Lung (tissue), 12 donors: ENCODE measurements around the gene LDLRAD4. TPM values are rescaled to one million over a fixed set of nuclear protein-coding genes. Genes with fewer than 3 reads are reported as not detected.

Source experiments
- ATAC-seq: fragments of 200-7000 bp; cut with Tn5 transposase; one replicate; pipeline ENCODE4 v1.9.1; 2020; ENCODE audit warnings: moderate number of reproducible peaks; ENCODE audit not compliant: insufficient read depth, low FRiP score
- DNase-seq, 3 donors: peaks; one replicate each; pipeline ENCODE4 v3.0.0-alpha.2; 2013 to 2017
- H3K27ac ChIP-seq, 2 donors: one replicate each; pipeline ENCODE4 v1.5.1; 2013; ENCODE audit warnings: mild to moderate bottlenecking in 2 of 2, moderate library complexity in 2 of 2, control low read depth in 1 of 2, inconsistent platforms in 1 of 2, low read depth in 1 of 2, low read length in 1 of 2
- H3K27me3 ChIP-seq, 3 donors: one replicate each; pipeline ENCODE4 v1.5.1; 2013; ENCODE audit warnings: low read length in 2 of 3; ENCODE audit not compliant: control insufficient read depth in 3 of 3, insufficient read depth in 3 of 3
- H3K36me3 ChIP-seq, 4 donors: one replicate each; pipeline ENCODE4 v1.5.1; 2013; ENCODE audit warnings: low read length in 4 of 4, mild to moderate bottlenecking in 1 of 4, moderate library complexity in 1 of 4; ENCODE audit not compliant: control insufficient read depth in 4 of 4, insufficient read depth in 4 of 4
- H3K4me1 ChIP-seq, 5 donors: one replicate each; pipeline ENCODE4 v1.5.1; 2013; ENCODE audit warnings: low read length in 5 of 5, mild to moderate bottlenecking in 2 of 5, moderate library complexity in 1 of 5; ENCODE audit not compliant: control insufficient read depth in 5 of 5, insufficient read depth in 5 of 5
- H3K4me3 ChIP-seq: one replicate; pipeline ENCODE4 v1.5.1; 2013; ENCODE audit warnings: mild to moderate bottlenecking, control low read depth, moderate library complexity
- H3K9ac ChIP-seq, 2 donors: one replicate each; pipeline ENCODE4 v1.5.1; 2013; ENCODE audit warnings: low read length in 2 of 2, control low read depth in 1 of 2; ENCODE audit not compliant: insufficient read depth in 1 of 2
- H3K9me3 ChIP-seq, 4 donors: one replicate each; pipeline ENCODE4 v1.5.1; 2013; ENCODE audit warnings: low read length in 3 of 4, mild to moderate bottlenecking in 1 of 4, moderate library complexity in 1 of 4; ENCODE audit not compliant: control insufficient read depth in 4 of 4, insufficient read depth in 3 of 4
- CTCF ChIP-seq: IDR thresholded peaks from 2 replicates; pipeline ENCODE4 v1.5.1; 2012; ENCODE audit warnings: mild to moderate bottlenecking; ENCODE audit errors: control extremely low read depth, extremely low read depth
- WGBS, 2 donors: extraction: QIAGEN DNeasy Blood & Tissue Kit; methylation state at CpG; one replicate each; pipeline ENCODE4 v1.1.7; 2013; 5-methylcytosine and 5-hydroxymethylcytosine counted together
- polyA plus RNA-seq, 2 donors: library from polyadenylated mRNA; stranded (reverse); fragments of 200-250 nt; gene quantifications; one replicate each; pipeline ENCODE4 v1.2.1, GENCODE V29; 2013
- total RNA-seq, 2 donors: library from RNA; depleted of rRNA in 1 of 2; stranded (reverse); fragments of >200 nt in 1 of 2; gene quantifications; one replicate each; pipeline ENCODE4 v1.2.1, GENCODE V29; 2014 to 2021
- donor health status: control.
- donor health status: control.
- donor health status: Bipolar disorder and iron deficiency.
- donor health status: healthy.
- donor health status: DM: yes; HTN: yes; CAD: no.

LDLRAD4 gene
- total and polyA plus RNA-seq, 4 donors, result 3.2 to 62.4 (median 19.9) TPM

GRCh38 chr18:13574761-13575160 lies 356.2 kb downstream of the LDLRAD4 start:
- no peaks in the 10 kb centered on the region for H3K36me3 ChIP-seq
- DNase-seq (no peak), ATAC-seq (no peak)
- no peak overlapping the region for H3K4me3 ChIP-seq
- H3K27ac ChIP-seq, result no peak overlapping the region
- no peak overlapping the region for H3K9ac ChIP-seq
- TF ChIP-seq CTCF, result no peak
- no peaks in the 10 kb centered on the region for H3K4me1 ChIP-seq
- no peaks in the 10 kb centered on the region for H3K9me3 ChIP-seq
- no peaks in the 10 kb centered on the region for H3K27me3 ChIP-seq
- 79 to 84% methylated on average over 1 of the region's 1 CpG for WGBS, 2 donors

- DNase-seq, result no peak
- ATAC-seq, result no peak
- H3K4me3 ChIP-seq, result no peak overlapping the region
- 84 to 87% methylated on average over 6 of the region's 6 CpGs for WGBS, 2 donors
- H3K27ac ChIP-seq, result no peak overlapping the region
- no peaks in the 10 kb centered on the region for H3K36me3 ChIP-seq
- H3K9me3 ChIP-seq, result peaks cover 0 to 1% (median 0%) of the 10 kb centered on the region in 4 donors
- no peaks in the 10 kb centered on the region for H3K27me3 ChIP-seq
- H3K4me1 ChIP-seq, result peaks cover 0 to 2% (median 0%) of the 10 kb centered on the region in 5 donors
- no peak overlapping the region for H3K9ac ChIP-seq
- no peak for TF ChIP-seq CTCF
Measured at GRCh38 chr18:13576598-13576997, 358.0 kb downstream of the LDLRAD4 start.

GRCh38 chr18:13577091-13577697 lies 358.6 kb downstream of the LDLRAD4 start:
- ATAC-seq (peak; percentile 54), DNase-seq (no peak)
- H3K9ac ChIP-seq, result no peak overlapping the region
- H3K4me3 ChIP-seq, result no peak overlapping the region
- H3K27ac ChIP-seq, result peak overlapping the region in 1 of 2 donors; percentile 57
- peaks cover 0 to 2% (median 0%) of the 10 kb centered on the region in 5 donors for H3K4me1 ChIP-seq
- H3K27me3 ChIP-seq, result no peaks in the 10 kb centered on the region
- WGBS, 2 donors, result 37 to 66% methylated on average over 10 of the region's 10 CpGs
- H3K9me3 ChIP-seq, result peaks cover 0 to 1% (median 0%) of the 10 kb centered on the region in 4 donors
- no peak for TF ChIP-seq CTCF
- H3K36me3 ChIP-seq, result no peaks in the 10 kb centered on the region

GRCh38 chr18:13577781-13578180 lies 359.2 kb downstream of the LDLRAD4 start:
- H3K4me3 ChIP-seq, result no peak overlapping the region
- no peak for ATAC-seq
- peaks cover 0 to 1% (median 0%) of the 10 kb centered on the region in 4 donors for H3K9me3 ChIP-seq
- DNase-seq, result no peak
- no peak overlapping the region for H3K9ac ChIP-seq
- WGBS, 2 donors, result 71 to 73% methylated on average over 3 of the region's 3 CpGs
- H3K27me3 ChIP-seq, result no peaks in the 10 kb centered on the region
- no peak for TF ChIP-seq CTCF
- H3K36me3 ChIP-seq, result no peaks in the 10 kb centered on the region
- H3K4me1 ChIP-seq, result peaks cover 0 to 2% (median 0%) of the 10 kb centered on the region in 5 donors
- no peak overlapping the region for H3K27ac ChIP-seq
